HG03558 (cell line): ENCODE measurements around the gene TNS3.

ENCODE experiments used
- ATAC-seq: cut with Tn5 transposase; IDR thresholded peaks from one replicate; pipeline ENCODE4 v1.9.1; 2021; ENCODE audit warnings: moderate number of reproducible peaks; ENCODE audit not compliant: unreplicated experiment; ENCODE audit errors: extremely low read depth

Gene TNS3

GRCh38 chr7:47344171-47344955 is 237.5 kb downstream of the TNS3 start:
- ATAC-seq, result no peak

DNA sequence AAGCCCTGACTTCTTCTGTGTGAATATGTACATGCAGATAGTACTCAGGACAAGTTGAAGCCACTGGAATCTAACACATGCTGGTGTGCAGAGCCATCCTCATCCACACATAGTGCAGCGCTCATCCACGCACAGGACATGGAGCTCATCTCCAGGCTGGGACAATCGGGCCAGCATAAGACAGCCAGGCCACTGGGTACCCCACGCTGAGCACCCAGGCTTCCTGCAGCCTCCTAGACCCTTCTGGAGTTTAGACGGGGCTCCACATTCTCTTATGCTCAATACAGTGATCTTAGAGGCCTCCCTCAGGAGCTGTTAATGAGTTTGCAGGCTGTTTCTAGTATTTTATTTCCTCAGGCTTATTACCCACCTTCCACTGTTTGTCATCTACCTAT is 238.9 kb downstream of the TNS3 start:
- no peak for ATAC-seq

DNA sequence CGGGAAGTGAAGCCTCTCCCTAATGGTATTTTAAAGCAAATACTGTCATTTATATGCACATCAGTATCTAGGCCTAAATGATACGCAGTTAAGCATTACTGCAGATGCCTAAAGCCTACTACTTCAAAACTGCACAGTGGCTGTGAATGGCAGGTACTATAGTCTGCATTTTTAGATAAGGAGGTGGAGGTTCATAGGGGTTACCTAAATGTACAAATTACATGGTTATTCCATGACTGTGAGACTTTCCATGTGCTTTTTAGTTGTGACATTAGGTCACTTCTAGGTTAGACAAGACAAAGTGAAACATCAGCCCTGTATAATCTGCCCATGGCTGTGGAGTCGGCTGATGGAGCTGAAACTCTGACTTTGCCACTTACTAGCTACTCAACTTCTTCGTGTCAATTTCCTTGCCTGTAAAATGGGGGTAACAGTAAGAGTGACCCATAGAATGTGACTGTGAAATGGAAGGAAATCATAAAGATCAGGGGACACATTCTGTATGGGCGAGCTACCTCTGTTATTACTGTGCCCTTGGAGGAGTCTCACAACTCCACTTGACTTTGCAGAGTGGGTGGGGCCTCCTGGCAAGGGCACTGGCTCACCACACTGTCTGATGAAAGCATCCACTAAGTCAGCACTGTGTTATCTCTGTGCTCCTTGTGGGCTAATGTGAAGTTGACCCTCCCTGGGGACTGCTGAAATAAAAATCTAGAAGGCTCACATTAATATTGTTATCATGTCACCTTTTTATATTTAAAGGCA is 239.4 kb downstream of the TNS3 start:
- no peak for ATAC-seq

GRCh38 chr7:47340517-47340916 is 241.4 kb downstream of the TNS3 start:
- ATAC-seq, result no peak

- ATAC-seq, result no peak
These were observed 243.9 kb downstream of the TNS3 start for GRCh38 chr7:47338026-47338425.

GRCh38 chr7:47337531-47337930 is 244.4 kb downstream of the TNS3 start:
- ATAC-seq, result peak; percentile 59

DNA sequence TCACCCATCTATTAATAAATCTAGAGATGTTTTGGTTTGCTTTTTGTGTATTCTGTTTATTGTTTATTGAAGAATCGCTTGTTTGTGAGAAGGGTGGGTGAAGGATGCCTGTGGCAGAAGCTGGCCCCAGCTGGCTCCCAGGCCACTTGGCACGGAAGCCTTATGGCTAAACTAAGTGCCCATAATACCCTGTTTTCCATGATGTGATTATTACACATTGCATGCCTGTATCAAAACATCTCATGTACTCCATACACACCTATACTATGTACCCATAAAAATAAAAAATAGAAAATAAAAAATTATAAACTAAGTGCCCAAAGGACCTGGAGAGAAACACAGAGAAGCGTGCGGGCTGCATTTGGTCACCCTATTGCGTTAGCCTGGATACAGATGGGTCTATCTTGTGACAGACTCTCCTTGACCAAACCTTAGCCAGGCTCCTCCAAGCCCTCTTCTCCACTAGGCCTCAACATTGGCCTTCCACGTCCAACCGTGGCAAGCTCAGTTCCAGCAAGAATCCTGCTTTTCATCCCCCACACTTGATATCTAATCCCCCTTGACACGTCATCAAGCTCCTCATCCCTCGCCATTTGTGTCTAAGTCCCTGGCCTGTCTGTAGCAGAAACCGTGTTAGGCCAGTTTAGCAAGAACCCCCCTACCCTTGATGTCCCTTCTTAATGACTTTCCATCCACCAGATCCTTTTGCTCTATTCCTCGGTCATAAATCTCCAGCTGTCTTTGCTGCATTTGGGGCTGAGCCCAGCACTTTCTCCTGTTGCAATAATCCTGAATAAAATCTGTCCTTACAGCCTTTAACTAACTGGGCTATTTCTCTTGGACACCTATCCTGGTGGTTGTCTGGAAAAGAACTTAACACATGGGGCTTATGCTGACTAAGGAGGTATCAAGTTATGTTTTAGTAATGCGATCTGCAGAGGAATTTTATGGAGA is 245.2 kb downstream of the TNS3 start:
- no peak for ATAC-seq

- ATAC-seq, result no peak
These were observed 246.1 kb downstream of the TNS3 start for GRCh38 chr7:47335557-47336471.

GRCh38 chr7:47335071-47335470 is 246.8 kb downstream of the TNS3 start:
- ATAC-seq, result no peak

DNA sequence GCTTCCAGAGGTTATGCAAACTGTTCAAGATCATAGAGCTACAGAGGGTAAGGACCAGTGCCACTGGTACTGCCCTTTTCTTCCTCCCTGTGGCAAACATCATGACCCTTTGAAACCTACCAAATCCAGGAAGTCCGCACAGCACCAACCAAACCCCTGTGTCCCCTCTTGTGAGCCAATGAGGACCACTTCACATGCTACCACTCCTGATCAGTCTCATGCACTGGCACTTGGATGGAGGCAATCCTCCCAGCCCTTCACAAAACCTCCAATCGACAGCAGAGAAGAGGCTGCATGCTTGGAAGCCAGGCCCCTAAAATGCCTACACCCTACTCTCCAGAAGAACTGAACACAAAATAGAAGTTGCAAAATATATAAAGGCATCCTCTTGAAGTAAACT is 248.0 kb downstream of the TNS3 start:
- ATAC-seq, result no peak

GRCh38 chr7:47333554-47333887 is 248.4 kb downstream of the TNS3 start:
- ATAC-seq, result no peak

- no peak for ATAC-seq
These were observed 249.0 kb downstream of the TNS3 start for GRCh38 chr7:47332681-47333553.

GRCh38 chr7:47332213-47332612 is 249.7 kb downstream of the TNS3 start:
- no peak for ATAC-seq

DNA sequence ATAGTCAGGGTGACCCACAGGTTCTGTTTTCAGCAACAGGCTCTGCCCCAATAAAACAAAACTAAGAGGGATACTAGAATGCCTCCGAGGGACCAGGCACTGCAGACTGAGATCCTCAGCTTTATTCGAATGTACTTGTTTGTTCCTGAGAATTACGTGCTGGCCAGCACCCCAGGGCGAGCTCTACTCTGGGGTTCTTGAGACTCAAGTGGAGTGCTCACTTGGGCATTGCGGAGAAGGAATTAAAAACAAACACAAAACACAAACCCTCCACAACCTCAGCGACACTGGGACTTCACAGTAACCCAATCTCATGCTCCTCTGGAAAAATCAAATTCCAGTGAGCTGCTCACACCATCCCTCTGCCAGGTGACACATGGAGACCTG is 250.7 kb downstream of the TNS3 start:
- no peak for ATAC-seq

DNA sequence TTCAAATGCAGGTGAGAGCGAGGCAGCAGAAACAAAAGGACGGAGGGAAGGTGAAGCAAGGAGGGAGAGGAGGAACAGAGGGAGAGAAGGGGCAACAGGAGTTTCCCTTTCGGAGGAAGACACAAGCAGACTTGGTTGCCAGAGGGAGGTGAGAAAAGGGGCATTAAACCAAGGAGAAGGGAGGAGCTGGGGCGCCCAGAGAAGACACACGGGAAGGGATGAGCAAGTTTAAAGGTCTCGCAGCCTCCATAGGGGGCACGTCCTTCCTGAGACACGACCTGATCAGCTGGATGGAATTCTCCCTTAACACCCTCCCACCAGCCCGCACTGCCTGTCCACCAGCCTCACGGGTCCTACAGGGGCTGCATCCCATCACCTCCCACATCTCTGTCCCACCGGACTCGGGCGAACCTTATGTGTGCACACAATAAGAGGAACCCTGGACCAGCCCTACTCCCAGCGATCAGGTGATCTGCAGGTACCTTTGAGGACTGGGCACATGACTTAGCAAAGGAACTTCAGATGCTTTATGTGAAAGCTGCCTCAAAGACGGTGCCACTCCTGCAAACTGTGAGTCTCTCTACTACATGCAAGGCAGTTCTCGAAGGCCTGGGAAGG is 251.2 kb downstream of the TNS3 start:
- ATAC-seq, result no peak

GRCh38 chr7:47330026-47330425 is 251.9 kb downstream of the TNS3 start:
- ATAC-seq, result no peak

DNA sequence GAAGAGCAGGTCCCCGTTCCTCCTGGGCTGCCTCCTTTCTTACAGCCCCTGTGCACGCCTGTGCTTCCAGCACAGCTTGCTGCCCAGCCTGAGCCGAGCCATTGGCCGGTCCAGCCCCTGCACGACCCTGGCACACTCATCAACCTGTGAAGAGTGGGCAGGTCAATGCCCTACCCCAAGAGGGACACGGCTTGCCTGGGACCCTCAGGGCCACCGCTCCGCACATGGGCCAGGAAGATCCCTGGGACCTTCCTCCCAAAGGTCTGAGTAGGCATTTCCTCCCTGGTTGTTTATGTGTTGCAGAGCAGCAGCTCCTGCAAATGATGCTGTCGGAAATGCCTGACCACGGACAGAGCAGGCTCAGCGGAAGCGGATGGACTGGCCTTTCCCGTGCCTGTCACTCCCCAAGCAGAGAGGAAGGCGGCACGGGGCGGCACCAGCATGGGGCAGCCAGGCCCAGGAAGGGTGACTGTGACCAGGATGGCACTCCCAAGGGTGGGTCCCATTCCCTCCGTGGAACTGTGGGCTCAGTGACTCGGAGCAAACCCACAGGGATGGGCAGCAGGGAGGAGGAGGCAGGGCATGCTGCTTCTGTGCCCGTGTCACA is 252.5 kb downstream of the TNS3 start:
- ATAC-seq, result no peak
